SU-DHL-6 (cell line): ENCODE measurements around the gene C2orf92.

ENCODE experiments used
- H2AFZ ChIP-seq: fragments of 200-600 bp; sonication (generic); 2 replicates; pipeline ENCODE4 v1.6.1; 2014; ENCODE audit warnings: low read depth, mild to moderate bottlenecking, moderate library complexity, mixed read lengths, antibody characterized with exemption, low read length; ENCODE audit not compliant: severe bottlenecking
- H3F3A ChIP-seq: fragments of 200-600 bp; shearing (Covaris generic); 2 replicates; pipeline ENCODE4 v1.6.0; 2016; ENCODE audit warnings: antibody characterized with exemption, mild to moderate bottlenecking; ENCODE audit not compliant: insufficient read depth
- H3K27ac ChIP-seq: fragments of 200-600 bp; sonication (generic); 2 replicates; pipeline ENCODE4 v1.5.1; 2016; ENCODE audit warnings: low read depth, mild to moderate bottlenecking, low read length, moderate library complexity, mixed read lengths
- H3K27me3 ChIP-seq: fragments of 200-600 bp; sonication (generic), shearing (Covaris generic); 2 replicates; pipeline ENCODE4 v1.6.0; 2014; ENCODE audit warnings: mild to moderate bottlenecking, low read length
- H3K36me3 ChIP-seq: fragments of 200-600 bp; sonication (generic); 2 replicates; pipeline ENCODE4 v1.6.1; 2014; ENCODE audit warnings: mild to moderate bottlenecking, low read length, mixed read lengths
- H3K4me2 ChIP-seq: fragments of 300-600, 200-600 bp; shearing (Covaris generic), sonication (generic); 2 replicates; pipeline ENCODE4 v1.6.0; 2014; ENCODE audit warnings: low read length, low read depth, mild to moderate bottlenecking; ENCODE audit not compliant: poor library complexity, severe bottlenecking
- H3K4me3 ChIP-seq: fragments of 200-600 bp; sonication (generic); 2 replicates; pipeline ENCODE4 v1.5.1; 2014; ENCODE audit warnings: antibody characterized with exemption, low read length, mild to moderate bottlenecking, mixed read lengths; ENCODE audit not compliant: insufficient read depth, poor library complexity, severe bottlenecking
- H3K79me2 ChIP-seq: fragments of 200-600 bp; sonication (generic); 2 replicates; pipeline ENCODE4 v1.6.1; 2014; ENCODE audit warnings: mild to moderate bottlenecking, low read length, moderate library complexity; ENCODE audit not compliant: insufficient read depth
- H3K9ac ChIP-seq: fragments of 200-600 bp; sonication (generic); 2 replicates; pipeline ENCODE4 v1.7.0; 2014; ENCODE audit warnings: mild to moderate bottlenecking, low read length
- H3K9me2 ChIP-seq: fragments of 200-600 bp; sonication (generic); replicated peaks from 2 replicates; pipeline ENCODE4 v1.6.1; 2014; ENCODE audit warnings: low read length; ENCODE audit not compliant: insufficient read depth
- H3K9me3 ChIP-seq: fragments of 200-600 bp; sonication (generic); 2 replicates; pipeline ENCODE4 v1.6.1; 2014; ENCODE audit warnings: low read length, mixed read lengths; ENCODE audit not compliant: insufficient read depth
- H4K20me1 ChIP-seq: fragments of 200-600 bp; sonication (generic); 2 replicates; pipeline ENCODE4 v1.6.1; 2014; ENCODE audit warnings: low read depth, mild to moderate bottlenecking, antibody characterized with exemption, low read length, moderate library complexity, mixed read lengths
- EZH2phosphoT487 ChIP-seq: fragments of 200-600 bp; sonication (generic), shearing (Covaris generic); conservative IDR thresholded peaks from 2 replicates; pipeline ENCODE4 v1.6.1; 2018; ENCODE audit warnings: mild to moderate bottlenecking, antibody characterized with exemption, low read length, moderate library complexity, mixed read lengths
- TF ChIP-seq, protein P1 (sequence below): fragments of 200-600 bp; sonication (generic); IDR thresholded peaks from one replicate; pipeline ENCODE4 v1.5.1; 2017; ENCODE audit warnings: antibody characterized with exemption, mild to moderate bottlenecking, low read length, moderate library complexity; ENCODE audit not compliant: insufficient read depth, poor library complexity, severe bottlenecking

The C2orf92 gene

GRCh38 chr2:97733341-97734035 lies 64.0 kb downstream of the C2orf92 start:
- no peaks in the 10 kb centered on the region for H3K79me2 ChIP-seq
- no peaks in the 10 kb centered on the region for H3K9me2 ChIP-seq
- no peak overlapping the region for H3K27ac ChIP-seq
- no peak overlapping the region for H2AFZ ChIP-seq
- H3K4me2 ChIP-seq, result no peak overlapping the region
- no peak for TF ChIP-seq EZH2phosphoT487
- TF ChIP-seq, protein P1, sequence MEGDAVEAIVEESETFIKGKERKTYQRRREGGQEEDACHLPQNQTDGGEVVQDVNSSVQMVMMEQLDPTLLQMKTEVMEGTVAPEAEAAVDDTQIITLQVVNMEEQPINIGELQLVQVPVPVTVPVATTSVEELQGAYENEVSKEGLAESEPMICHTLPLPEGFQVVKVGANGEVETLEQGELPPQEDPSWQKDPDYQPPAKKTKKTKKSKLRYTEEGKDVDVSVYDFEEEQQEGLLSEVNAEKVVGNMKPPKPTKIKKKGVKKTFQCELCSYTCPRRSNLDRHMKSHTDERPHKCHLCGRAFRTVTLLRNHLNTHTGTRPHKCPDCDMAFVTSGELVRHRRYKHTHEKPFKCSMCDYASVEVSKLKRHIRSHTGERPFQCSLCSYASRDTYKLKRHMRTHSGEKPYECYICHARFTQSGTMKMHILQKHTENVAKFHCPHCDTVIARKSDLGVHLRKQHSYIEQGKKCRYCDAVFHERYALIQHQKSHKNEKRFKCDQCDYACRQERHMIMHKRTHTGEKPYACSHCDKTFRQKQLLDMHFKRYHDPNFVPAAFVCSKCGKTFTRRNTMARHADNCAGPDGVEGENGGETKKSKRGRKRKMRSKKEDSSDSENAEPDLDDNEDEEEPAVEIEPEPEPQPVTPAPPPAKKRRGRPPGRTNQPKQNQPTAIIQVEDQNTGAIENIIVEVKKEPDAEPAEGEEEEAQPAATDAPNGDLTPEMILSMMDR, result no peak
- no peaks in the 10 kb centered on the region for H3K36me3 ChIP-seq
- H3K27me3 ChIP-seq, result no peaks in the 10 kb centered on the region
- H3K4me3 ChIP-seq, result no peak overlapping the region
- no peaks in the 10 kb centered on the region for H3F3A ChIP-seq
- H3K9me3 ChIP-seq, result no peaks in the 10 kb centered on the region; the same call in 1 of the 2 replicates
- no peak overlapping the region for H3K9ac ChIP-seq
- no peaks in the 10 kb centered on the region for H4K20me1 ChIP-seq

GRCh38 chr2:97734061-97735051 lies 64.8 kb downstream of the C2orf92 start:
- H3K4me3 ChIP-seq, result no peak overlapping the region
- no peak for TF ChIP-seq EZH2phosphoT487
- TF ChIP-seq, protein P1, result no peak
- no peak overlapping the region for H2AFZ ChIP-seq
- no peak overlapping the region for H3K4me2 ChIP-seq
- H3K36me3 ChIP-seq, result no peaks in the 10 kb centered on the region
- H3K9me2 ChIP-seq, result no peaks in the 10 kb centered on the region
- no peaks in the 10 kb centered on the region; the same call in 1 of the 2 replicates for H3K9me3 ChIP-seq
- no peaks in the 10 kb centered on the region for H4K20me1 ChIP-seq
- H3F3A ChIP-seq, result no peaks in the 10 kb centered on the region
- no peak overlapping the region for H3K27ac ChIP-seq
- no peaks in the 10 kb centered on the region for H3K79me2 ChIP-seq
- no peaks in the 10 kb centered on the region for H3K27me3 ChIP-seq
- no peak overlapping the region for H3K9ac ChIP-seq

GRCh38 chr2:97735161-97735561 lies 65.6 kb downstream of the C2orf92 start:
- Histone ChIP-seq H3K36me3 (no peaks in the 10 kb centered on the region), H3F3A (no peaks in the 10 kb centered on the region), H3K9me3 (no peaks in the 10 kb centered on the region; the same call in 1 of the 2 replicates), H3K9ac (no peak overlapping the region), H3K27me3 (no peaks in the 10 kb centered on the region), H2AFZ (no peak overlapping the region), H3K27ac (no peak overlapping the region), H3K4me3 (no peak overlapping the region), H4K20me1 (no peaks in the 10 kb centered on the region), H3K4me2 (no peak overlapping the region), H3K9me2 (no peaks in the 10 kb centered on the region), H3K79me2 (no peaks in the 10 kb centered on the region)
- TF ChIP-seq EZH2phosphoT487, result no peak
- TF ChIP-seq, protein P1, result no peak
